HepG2 (cell line): ENCODE data around the gene ANKRD53. TPM values are rescaled to one million over a fixed set of nuclear protein-coding genes. Genes with fewer than 3 reads are reported as not detected.

Experiments used
- ATF7 ChIP-seq, 2 experiments: fragments of 450-650 bp in 1 of 2; sonication (generic) in 1 of 2; formaldehyde crosslinking in 1 of 2; IDR thresholded peaks; 2 replicates each; pipeline versions ENCODE4 v1.4.0 to v1.6.1; 2016 to 2020; ENCODE audit warnings: antibody characterized with exemption in 1 of 2, mild to moderate bottlenecking in 1 of 2, missing genetic modification reagents in 1 of 2
- CHCHD3 ChIP-seq: sonication (generic); formaldehyde crosslinking; IDR thresholded peaks from 2 replicates; pipeline ENCODE4 v1.8.0; 2022; ENCODE audit warnings: mild to moderate bottlenecking, missing genetic modification reagents, moderate library complexity
- CHD4 ChIP-seq: fragments of 200-600 bp; sonication (generic); IDR thresholded peaks from 2 replicates; pipeline ENCODE4 v1.7.0; 2017; ENCODE audit warnings: mild to moderate bottlenecking, low read length, borderline replicate concordance
- DBP ChIP-seq: sonication (generic); formaldehyde crosslinking; IDR thresholded peaks from 2 replicates; pipeline ENCODE4 v1.4.0; 2020; ENCODE audit warnings: missing genetic modification reagents; ENCODE audit errors: not compliant biosample characterization
- DNMT1 ChIP-seq: sonication (generic); formaldehyde crosslinking; IDR thresholded peaks from 2 replicates; pipeline ENCODE4 v1.5.1; 2020; ENCODE audit warnings: mild to moderate bottlenecking, missing genetic modification reagents
- ERF ChIP-seq: IDR thresholded peaks from 2 replicates; pipeline ENCODE4 v1.6.1; 2018; ENCODE audit warnings: missing biosample characterization, missing genetic modification reagents
- KLF11 ChIP-seq: IDR thresholded peaks from 2 replicates; pipeline ENCODE4 v1.6.1; 2016; ENCODE audit warnings: missing compliant biosample characterization
- KLF6 ChIP-seq: IDR thresholded peaks from 2 replicates; pipeline ENCODE4 v1.8.0; 2016; ENCODE audit warnings: missing biosample characterization, missing genetic modification reagents
- KMT2A ChIP-seq: sonication (generic); formaldehyde crosslinking; IDR thresholded peaks from 2 replicates; pipeline ENCODE4 v1.4.0; 2020; ENCODE audit warnings: missing genetic modification reagents
- TBX2 ChIP-seq: sonication (generic); formaldehyde crosslinking; IDR thresholded peaks from 2 replicates; pipeline ENCODE4 v1.5.0; 2020; ENCODE audit warnings: missing genetic modification reagents, mild to moderate bottlenecking, borderline replicate concordance
- ZFY ChIP-seq: sonication (generic); formaldehyde crosslinking; IDR thresholded peaks from 2 replicates; pipeline ENCODE4 v1.4.0; 2020; ENCODE audit warnings: missing genetic modification reagents
- ZNF414 ChIP-seq: sonication (generic); formaldehyde crosslinking; IDR thresholded peaks from 2 replicates; pipeline ENCODE4 v1.5.0; 2020; ENCODE audit warnings: missing genetic modification reagents
- ZNF513 ChIP-seq: sonication (generic); formaldehyde crosslinking; conservative IDR thresholded peaks from 2 replicates; pipeline ENCODE4 v1.5.0; 2020; ENCODE audit warnings: missing genetic modification reagents
- ZNF550 ChIP-seq: sonication (generic); formaldehyde crosslinking; IDR thresholded peaks from 2 replicates; pipeline ENCODE4 v1.4.0; 2020; ENCODE audit warnings: mild to moderate bottlenecking, missing genetic modification reagents, borderline replicate concordance
- ZSCAN5A ChIP-seq: sonication (generic); formaldehyde crosslinking; IDR thresholded peaks from 2 replicates; pipeline ENCODE4 v1.8.0; 2022; ENCODE audit warnings: mild to moderate bottlenecking, missing genetic modification reagents, borderline replicate concordance
- ZZZ3 ChIP-seq: sonication (generic); formaldehyde crosslinking; IDR thresholded peaks from 2 replicates; pipeline ENCODE4 v1.4.0; 2020; ENCODE audit warnings: missing genetic modification reagents, mild to moderate bottlenecking, borderline replicate concordance
- polyA plus RNA-seq, 8 experiments: library from polyadenylated mRNA; depleted of rRNA in 3 of 8; stranded (reverse) in 7 of 8; unstranded in 1 of 8; fragments of >200 nt; fragmentation: Illumina TruSeq in 4 of 8; extraction: Trizol in 4 of 8; gene quantifications; 2 replicates each; pipeline versions ENCODE4 v1.2.1 to v1.2.3, GENCODE V29; 2011 to 2016; ENCODE audit warnings: low read depth in 4 of 8, missing spikeins in 1 of 8, mixed read lengths in 1 of 8; ENCODE audit not compliant: insufficient read depth in 1 of 8
- total RNA-seq, 5 experiments: library from RNA; depleted of rRNA; stranded (reverse); fragments of >200 nt; fragmentation: Illumina TruSeq; extraction: Trizol; gene quantifications; 2 replicates each; pipeline ENCODE4 v1.2.3, GENCODE V29; 2016; ENCODE audit warnings: low read depth in 1 of 5
- TF ChIP-seq, protein P1 (sequence below): sonication (generic); formaldehyde crosslinking; IDR thresholded peaks from 2 replicates; pipeline ENCODE4 v1.5.1; 2020; ENCODE audit warnings: missing genetic modification reagents, mild to moderate bottlenecking, borderline replicate concordance
- TF ChIP-seq, protein P2 (sequence below): IDR thresholded peaks from 2 replicates; pipeline ENCODE4 v1.6.1; 2016

The ANKRD53 gene
- total and polyA plus RNA-seq, 2 of the 13 experiments (the other 11 are each of a cell fraction or from before 2014, with no cell fraction given) = 0.15 TPM; not detected in 1

GRCh38 chr2:70948337-70949003 is 30.0 kb upstream of the ANKRD53 start (continued):
- TF ChIP-seq, protein P1, sequence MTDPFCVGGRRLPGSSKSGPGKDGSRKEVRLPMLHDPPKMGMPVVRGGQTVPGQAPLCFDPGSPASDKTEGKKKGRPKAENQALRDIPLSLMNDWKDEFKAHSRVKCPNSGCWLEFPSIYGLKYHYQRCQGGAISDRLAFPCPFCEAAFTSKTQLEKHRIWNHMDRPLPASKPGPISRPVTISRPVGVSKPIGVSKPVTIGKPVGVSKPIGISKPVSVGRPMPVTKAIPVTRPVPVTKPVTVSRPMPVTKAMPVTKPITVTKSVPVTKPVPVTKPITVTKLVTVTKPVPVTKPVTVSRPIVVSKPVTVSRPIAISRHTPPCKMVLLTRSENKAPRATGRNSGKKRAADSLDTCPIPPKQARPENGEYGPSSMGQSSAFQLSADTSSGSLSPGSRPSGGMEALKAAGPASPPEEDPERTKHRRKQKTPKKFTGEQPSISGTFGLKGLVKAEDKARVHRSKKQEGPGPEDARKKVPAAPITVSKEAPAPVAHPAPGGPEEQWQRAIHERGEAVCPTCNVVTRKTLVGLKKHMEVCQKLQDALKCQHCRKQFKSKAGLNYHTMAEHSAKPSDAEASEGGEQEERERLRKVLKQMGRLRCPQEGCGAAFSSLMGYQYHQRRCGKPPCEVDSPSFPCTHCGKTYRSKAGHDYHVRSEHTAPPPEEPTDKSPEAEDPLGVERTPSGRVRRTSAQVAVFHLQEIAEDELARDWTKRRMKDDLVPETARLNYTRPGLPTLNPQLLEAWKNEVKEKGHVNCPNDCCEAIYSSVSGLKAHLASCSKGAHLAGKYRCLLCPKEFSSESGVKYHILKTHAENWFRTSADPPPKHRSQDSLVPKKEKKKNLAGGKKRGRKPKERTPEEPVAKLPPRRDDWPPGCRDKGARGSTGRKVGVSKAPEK (CRISPR knock-in tag) = peak; percentile 97
- no peak for TF ChIP-seq CHCHD3 (CRISPR knock-in tag)
- 0 out of 2 replicates have a peak, but pooled peaks have one; percentile 44 for TF ChIP-seq KLF6 (CRISPR knock-in tag)
- no peak for TF ChIP-seq ERF (CRISPR knock-in tag)
- TF ChIP-seq ZFY (CRISPR knock-in tag) = peak; percentile 71
- TF ChIP-seq DBP (CRISPR knock-in tag) = peak; percentile 79
- TF ChIP-seq ZZZ3 = 0 out of 2 replicates have a peak, but pooled peaks have one; percentile 61
- no peak for TF ChIP-seq ATF7 (IDR thresholded peaks at IDR 0.05)
- TF ChIP-seq ATF7 (CRISPR knock-in tag; IDR thresholded peaks at IDR 0.05) = 0 out of 2 replicates have a peak, but pooled peaks have one; percentile 53
- TF ChIP-seq, protein P2, sequence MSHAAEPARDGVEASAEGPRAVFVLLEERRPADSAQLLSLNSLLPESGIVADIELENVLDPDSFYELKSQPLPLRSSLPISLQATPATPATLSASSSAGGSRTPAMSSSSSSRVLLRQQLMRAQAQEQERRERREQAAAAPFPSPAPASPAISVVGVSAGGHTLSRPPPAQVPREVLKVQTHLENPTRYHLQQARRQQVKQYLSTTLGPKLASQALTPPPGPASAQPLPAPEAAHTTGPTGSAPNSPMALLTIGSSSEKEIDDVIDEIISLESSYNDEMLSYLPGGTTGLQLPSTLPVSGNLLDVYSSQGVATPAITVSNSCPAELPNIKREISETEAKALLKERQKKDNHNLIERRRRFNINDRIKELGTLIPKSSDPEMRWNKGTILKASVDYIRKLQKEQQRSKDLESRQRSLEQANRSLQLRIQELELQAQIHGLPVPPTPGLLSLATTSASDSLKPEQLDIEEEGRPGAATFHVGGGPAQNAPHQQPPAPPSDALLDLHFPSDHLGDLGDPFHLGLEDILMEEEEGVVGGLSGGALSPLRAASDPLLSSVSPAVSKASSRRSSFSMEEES (CRISPR knock-in tag) = peak; percentile 49; the same call in 1 of the 2 replicates
- no peak for TF ChIP-seq CHD4
- peak; percentile 76; the same call in 1 of the 2 replicates for TF ChIP-seq ZNF414 (CRISPR knock-in tag)
- peak; percentile 38; the same call in 1 of the 2 replicates for TF ChIP-seq TBX2
- peak; percentile 50; the same call in 1 of the 2 replicates for TF ChIP-seq KLF11
- no peak for TF ChIP-seq ZNF550 (CRISPR knock-in tag)
- TF ChIP-seq ZSCAN5A = no peak
- TF ChIP-seq KMT2A (CRISPR knock-in tag) = peak; percentile 32; the same call in 1 of the 2 replicates
- no peak for TF ChIP-seq DNMT1 (CRISPR knock-in tag)
- no peak for TF ChIP-seq ZNF513 (CRISPR knock-in tag)
